Activated CD8-positive, alpha-beta T cell treated with anti-CD3 and anti-CD28 coated beads, Interleukin-2, amount 10 ng/mL, durations not matched to agents 7 days and 5 days (primary cell): ENCODE data around the gene PNMA6F. TPM values are rescaled to one million over a fixed set of nuclear protein-coding genes. Genes with fewer than 3 reads are reported as not detected.
"Not testable (repeated sequence)": the region's sequence is repeated elsewhere in the genome, so short reads cannot be mapped to it uniquely, and the experiment has no call there.

Experiments used
- ATAC-seq: fragments of 150-1000 bp; cut with Tn5 transposase; one replicate; pipeline ENCODE4 v1.10.0; 2021; ENCODE audit warnings: moderate library complexity
- CTCF ChIA-PET: fragments of 350-600 bp; sonication (Branson Sonifier 250); formaldehyde crosslinking; loops from one replicate; lab custom pipeline; 2021; ENCODE audit warnings: antibody characterized with exemption; lab: Charles Lee
- POLR2A ChIA-PET: fragments of 350-600 bp; sonication (Branson Sonifier 250); formaldehyde crosslinking; loops from one replicate; lab custom pipeline; 2021; ENCODE audit warnings: antibody characterized with exemption; lab: Charles Lee
- DNase-seq: peaks from one replicate; pipeline ENCODE4 v3.0.0-alpha.2; 2020
- H3K27ac Mint-ChIP-seq: one replicate; pipeline ENCODE4 v1.8.0; 2021; ENCODE audit warnings: mild to moderate bottlenecking, mixed read lengths
- H3K27me3 Mint-ChIP-seq: one replicate; pipeline ENCODE4 v1.8.0; 2021; ENCODE audit warnings: low read depth, mixed read lengths
- H3K36me3 Mint-ChIP-seq: one replicate; pipeline ENCODE4 v1.8.0; 2021; ENCODE audit warnings: low read depth, mixed read lengths
- H3K4me1 Mint-ChIP-seq: one replicate; pipeline ENCODE4 v1.8.0; 2021; ENCODE audit warnings: low read depth, mixed read lengths
- H3K4me3 Mint-ChIP-seq: one replicate; pipeline ENCODE4 v1.8.0; 2021; ENCODE audit warnings: mild to moderate bottlenecking, mixed read lengths
- H3K9me3 Mint-ChIP-seq: one replicate; pipeline ENCODE4 v1.8.0; 2022; ENCODE audit warnings: mixed read lengths; ENCODE audit not compliant: insufficient read depth
- total RNA-seq, 2 experiments: library from RNA; stranded (reverse); gene quantifications; one replicate each; pipeline ENCODE4 v1.2.3, GENCODE V29; 2021

The PNMA6F gene
- total RNA-seq, 2 experiments from 2014 or later, result not detected

DNA sequence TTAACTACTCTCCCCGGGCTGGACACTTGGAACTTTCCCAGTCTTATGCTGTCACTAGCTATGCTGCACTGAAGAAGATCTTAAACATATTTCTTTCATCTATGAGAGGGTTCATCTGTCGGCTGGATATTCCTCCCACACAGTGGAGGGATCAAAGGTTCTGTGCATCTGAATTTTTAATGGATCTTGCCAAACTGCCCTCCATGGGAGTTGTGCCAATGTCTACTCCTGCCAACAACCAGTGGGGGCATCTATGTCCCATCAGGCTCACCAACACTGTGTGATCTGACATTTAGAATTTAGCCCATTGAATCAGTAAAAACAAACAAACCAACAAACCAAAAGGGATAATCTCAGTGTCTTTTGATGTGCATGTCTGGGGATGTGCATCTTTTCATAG is 32.8 kb downstream of the PNMA6F start:
- H3K4me1 Mint-ChIP-seq, H3K4me3 Mint-ChIP-seq, DNase-seq, H3K27ac Mint-ChIP-seq, ATAC-seq, CTCF ChIA-PET, H3K9me3 Mint-ChIP-seq, POLR2A ChIA-PET, H3K36me3 Mint-ChIP-seq, H3K27me3 Mint-ChIP-seq: not testable (repeated sequence)

DNA sequence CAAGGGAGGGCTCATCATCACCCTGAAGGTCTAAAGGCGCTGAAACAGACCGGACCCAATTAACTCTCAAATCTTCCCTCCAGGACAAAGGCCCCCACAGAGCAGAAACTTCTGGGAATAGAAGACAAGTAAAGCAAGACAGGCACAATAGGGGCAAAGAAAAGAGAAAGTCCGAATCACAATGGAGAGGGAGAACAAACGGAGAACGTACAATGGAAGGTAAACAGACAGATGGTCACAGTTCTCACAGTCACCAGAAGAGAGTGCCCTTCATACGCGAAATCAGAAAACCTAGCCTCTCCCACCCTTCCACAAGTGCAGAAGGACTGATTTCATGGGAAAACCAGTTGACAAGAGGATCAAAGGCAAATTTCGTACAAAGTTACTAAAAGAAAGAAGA is 35.9 kb downstream of the PNMA6F start:
- H3K4me1 Mint-ChIP-seq, POLR2A ChIA-PET, DNase-seq, CTCF ChIA-PET, H3K27ac Mint-ChIP-seq, H3K9me3 Mint-ChIP-seq, ATAC-seq, H3K4me3 Mint-ChIP-seq, H3K27me3 Mint-ChIP-seq, H3K36me3 Mint-ChIP-seq: not testable (repeated sequence)

DNA sequence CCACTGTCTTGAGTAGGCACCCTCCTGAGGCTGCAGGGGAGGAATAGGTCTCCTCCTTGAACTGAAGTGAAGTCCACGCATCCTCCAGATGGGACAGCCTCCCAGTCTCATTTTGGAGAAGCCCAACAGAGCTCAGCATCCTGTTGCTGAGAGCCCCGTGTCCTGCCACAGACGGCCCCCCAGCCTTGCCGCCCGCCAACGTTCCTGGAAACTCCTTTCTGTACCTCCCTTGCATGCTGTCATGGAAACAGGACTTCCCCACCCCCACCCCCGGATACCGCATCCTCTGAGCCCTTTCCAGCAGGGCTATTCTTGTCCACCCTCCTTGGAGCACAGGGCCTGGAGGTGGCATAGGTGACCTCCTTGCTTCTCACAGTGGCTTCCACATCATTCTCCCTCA is 37.6 kb downstream of the PNMA6F start:
- H3K9me3 Mint-ChIP-seq, H3K36me3 Mint-ChIP-seq, H3K4me3 Mint-ChIP-seq, H3K4me1 Mint-ChIP-seq, H3K27ac Mint-ChIP-seq, CTCF ChIA-PET, DNase-seq, ATAC-seq, H3K27me3 Mint-ChIP-seq, POLR2A ChIA-PET: not testable (repeated sequence)

DNA sequence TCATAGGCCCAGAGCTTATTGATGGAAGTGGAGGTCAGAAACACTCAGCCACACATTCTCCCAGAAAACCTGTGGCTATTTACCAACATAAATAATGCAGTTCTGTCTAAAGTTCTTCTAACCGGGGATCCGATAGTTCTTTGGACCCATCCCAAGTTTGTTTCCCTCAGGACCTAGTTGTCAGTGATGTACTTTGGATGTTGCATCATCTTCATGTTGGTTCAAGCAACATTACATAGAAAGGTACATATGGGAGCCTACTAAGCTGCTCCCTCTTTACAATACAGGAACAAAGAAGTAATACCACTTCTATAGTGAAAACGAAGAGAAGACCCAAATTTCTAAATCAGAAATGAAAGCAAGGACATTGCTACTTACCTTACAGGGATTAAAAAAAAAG is 39.8 kb downstream of the PNMA6F start:
- H3K9me3 Mint-ChIP-seq, ATAC-seq, H3K36me3 Mint-ChIP-seq, H3K4me1 Mint-ChIP-seq, DNase-seq, CTCF ChIA-PET, POLR2A ChIA-PET, H3K27me3 Mint-ChIP-seq, H3K4me3 Mint-ChIP-seq, H3K27ac Mint-ChIP-seq: not testable (repeated sequence)

DNA sequence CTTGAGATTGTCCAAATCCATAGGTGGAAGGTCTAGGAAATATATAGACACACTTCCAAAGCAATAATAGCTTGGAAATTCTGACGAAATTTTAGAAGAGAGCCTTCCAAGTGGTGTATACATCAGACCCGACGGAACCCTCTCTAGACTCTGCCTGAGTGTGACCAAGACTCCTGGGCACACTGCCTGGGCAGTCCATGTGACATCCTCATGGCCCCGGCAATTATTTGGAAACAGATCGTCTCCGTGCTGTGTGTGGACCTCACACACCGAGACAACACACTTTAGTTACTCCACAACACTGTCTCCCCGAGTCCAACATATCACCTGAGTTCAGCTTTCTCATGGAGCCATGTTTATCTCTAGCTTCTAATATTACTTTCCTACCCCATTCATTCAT is 42.3 kb downstream of the PNMA6F start:
- DNase-seq, H3K27ac Mint-ChIP-seq, H3K36me3 Mint-ChIP-seq, ATAC-seq, CTCF ChIA-PET, H3K9me3 Mint-ChIP-seq, H3K27me3 Mint-ChIP-seq, H3K4me3 Mint-ChIP-seq, H3K4me1 Mint-ChIP-seq, POLR2A ChIA-PET: not testable (repeated sequence)

DNA sequence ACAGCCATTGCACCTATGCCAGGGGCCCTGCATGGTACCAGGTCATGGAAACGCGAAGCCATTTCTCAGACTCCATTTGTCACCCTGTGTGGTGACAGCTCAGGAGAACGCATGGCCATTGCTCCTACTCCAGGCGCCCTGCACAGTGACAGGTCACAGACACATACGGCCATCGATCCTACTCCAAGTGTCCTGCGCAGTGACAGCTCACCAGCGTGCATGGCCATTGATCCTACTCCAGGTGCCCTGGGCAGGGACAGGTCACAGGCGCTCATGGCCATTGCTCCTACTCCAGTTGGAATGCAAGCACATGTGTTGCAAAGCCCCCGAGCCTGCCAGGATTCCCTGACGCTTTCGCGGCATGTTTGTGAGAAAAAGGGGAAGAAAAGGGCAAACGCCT is 45.5 kb downstream of the PNMA6F start:
- H3K36me3 Mint-ChIP-seq, result not testable (repeated sequence)

DNA sequence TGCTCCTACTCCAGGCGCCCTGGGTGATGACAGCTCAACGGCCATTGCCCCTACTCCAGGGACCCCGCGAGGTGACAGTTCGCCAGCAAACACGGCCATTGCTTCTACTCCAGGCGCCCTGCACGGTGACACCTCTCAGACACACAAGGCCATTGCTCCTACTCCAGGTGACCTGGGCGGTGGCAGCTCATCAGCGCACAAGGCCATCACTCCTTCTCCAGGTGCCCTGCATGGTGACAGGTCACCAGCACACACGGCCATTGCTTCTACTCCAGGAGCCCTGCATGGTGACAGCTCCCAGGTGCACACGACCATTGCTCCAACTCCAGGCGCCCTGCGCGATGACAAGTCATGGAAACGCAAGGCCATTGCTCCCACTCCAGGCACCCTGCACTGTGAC is 46.1 kb downstream of the PNMA6F start:
- CTCF ChIA-PET, H3K27ac Mint-ChIP-seq, H3K36me3 Mint-ChIP-seq, POLR2A ChIA-PET, H3K27me3 Mint-ChIP-seq, DNase-seq, H3K4me1 Mint-ChIP-seq, ATAC-seq, H3K9me3 Mint-ChIP-seq, H3K4me3 Mint-ChIP-seq: not testable (repeated sequence)

More for the DNA sequence above, 45.5 kb downstream of the PNMA6F start:
- H3K27me3 Mint-ChIP-seq, H3K4me1 Mint-ChIP-seq, H3K27ac Mint-ChIP-seq, H3K4me3 Mint-ChIP-seq, ATAC-seq, DNase-seq, CTCF ChIA-PET, POLR2A ChIA-PET, H3K9me3 Mint-ChIP-seq: not testable (repeated sequence)

DNA sequence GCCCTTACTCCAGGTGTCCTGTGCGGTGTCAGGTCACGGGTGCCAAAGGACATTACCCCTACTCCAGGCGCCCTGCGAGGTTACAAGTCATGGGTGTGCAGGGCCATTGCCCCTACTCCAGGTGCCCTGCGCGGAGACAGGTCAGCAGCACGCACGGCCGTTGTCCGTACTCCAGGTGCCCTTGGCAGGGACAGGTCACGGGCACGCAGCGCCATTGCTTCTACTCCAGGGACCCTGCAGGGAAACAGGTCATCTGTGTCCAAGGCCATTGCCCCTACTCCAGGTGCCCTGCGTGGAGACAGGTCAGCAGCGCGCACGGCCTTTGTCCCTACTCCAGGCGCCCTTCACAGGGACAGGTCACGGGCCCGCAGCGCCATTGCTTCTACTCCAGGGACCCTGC is 49.0 kb downstream of the PNMA6F start:
- H3K4me1 Mint-ChIP-seq, H3K9me3 Mint-ChIP-seq, DNase-seq, H3K36me3 Mint-ChIP-seq, ATAC-seq, H3K4me3 Mint-ChIP-seq, CTCF ChIA-PET, H3K27ac Mint-ChIP-seq, H3K27me3 Mint-ChIP-seq, POLR2A ChIA-PET: not testable (repeated sequence)

DNA sequence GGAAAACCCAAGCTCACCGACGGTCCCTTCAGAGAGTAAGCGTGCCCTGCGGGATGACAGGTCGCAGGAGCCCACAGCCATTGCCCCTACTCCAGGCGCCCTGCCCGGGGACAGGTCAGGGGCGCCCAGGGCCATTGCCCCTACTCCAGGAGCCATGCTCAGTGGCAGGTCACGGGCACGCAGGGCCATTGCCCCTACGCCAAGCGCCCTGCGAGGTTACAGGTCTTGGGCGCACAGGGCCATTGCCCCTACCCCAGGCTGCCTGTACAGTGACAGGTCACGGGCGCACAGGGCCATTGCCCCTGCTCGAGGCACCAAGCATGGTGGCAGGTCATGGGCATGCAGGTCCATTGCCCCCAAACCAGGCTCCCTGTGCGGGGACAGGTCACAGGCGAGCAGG is 49.5 kb downstream of the PNMA6F start:
- H3K36me3 Mint-ChIP-seq, H3K4me3 Mint-ChIP-seq, CTCF ChIA-PET, H3K9me3 Mint-ChIP-seq, H3K4me1 Mint-ChIP-seq, ATAC-seq, POLR2A ChIA-PET, H3K27me3 Mint-ChIP-seq, H3K27ac Mint-ChIP-seq, DNase-seq: not testable (repeated sequence)

Other genes starting within 250 kb of the PNMA6F start
- under 1 TPM; 0.10 to 0.24 TPM for gene PNMA6A, start 249.3 kb downstream of the PNMA6F start, total RNA-seq
- not detected for gene MAGEA1, start 142.5 kb downstream of the PNMA6F start, total RNA-seq
- gene ZNF275, start 12.4 kb upstream of the PNMA6F start, total RNA-seq, result 10 to 100 TPM; 20.8 to 22.3 TPM
- gene PNMA6E, start 79.6 kb upstream of the PNMA6F start, total RNA-seq, result not detected
- gene ZFP92, start 89.7 kb upstream of the PNMA6F start, total RNA-seq, result 1 to 10 TPM; 1.5 to 1.6 TPM
- 1 to 10 TPM; 3.6 to 3.8 TPM for gene TREX2, start 124.3 kb upstream of the PNMA6F start, total RNA-seq
- 10 to 100 TPM; 56.6 to 57.7 TPM for gene HAUS7, start 148.8 kb upstream of the PNMA6F start, total RNA-seq
- not detected for gene BGN, start 173.2 kb upstream of the PNMA6F start, total RNA-seq
- not detected for gene ATP2B3, start 195.9 kb upstream of the PNMA6F start, total RNA-seq